ENCODE results near the gene CMSS1. TPM values are rescaled to one million over a fixed set of nuclear protein-coding genes. Genes with fewer than 3 reads are reported as not detected.
"Not testable (repeated sequence)": the region's sequence is repeated elsewhere in the genome, so short reads cannot be mapped to it uniquely, and the experiment has no call there.

The CMSS1 gene
- total RNA-seq, 1 experiment from 2014 or later: 77.8 TPM

GRCh38 chr3:100198579-100199269 is 381.1 kb downstream of the CMSS1 start:
- no peak for DNase-seq (ENCODE audit: extremely low read depth, low read depth)

GRCh38 chr3:100205171-100205570 is 387.5 kb downstream of the CMSS1 start:
- no peak for DNase-seq (ENCODE audit: extremely low read depth, low read depth)

GRCh38 chr3:100206687-100207086 is 389.0 kb downstream of the CMSS1 start:
- DNase-seq (ENCODE audit: extremely low read depth, low read depth): no peak

- no peak for DNase-seq (ENCODE audit: extremely low read depth, low read depth)
Measured at GRCh38 chr3:100207886-100208285, 390.2 kb downstream of the CMSS1 start.

GRCh38 chr3:100209169-100209568 is 391.5 kb downstream of the CMSS1 start:
- no peak for DNase-seq (ENCODE audit: extremely low read depth, low read depth)

GRCh38 chr3:100209948-100210771 is 392.5 kb downstream of the CMSS1 start:
- no peak for DNase-seq (ENCODE audit: extremely low read depth, low read depth)

GRCh38 chr3:100210772-100211135 is 393.1 kb downstream of the CMSS1 start:
- DNase-seq (ENCODE audit: extremely low read depth, low read depth): no peak

GRCh38 chr3:100213891-100214573 is 396.4 kb downstream of the CMSS1 start:
- no peak for DNase-seq (ENCODE audit: extremely low read depth, low read depth)

- DNase-seq (ENCODE audit: extremely low read depth, low read depth): no peak
Measured at GRCh38 chr3:100214574-100214964, 396.9 kb downstream of the CMSS1 start.

- DNase-seq (ENCODE audit: extremely low read depth, low read depth): no peak
Measured at GRCh38 chr3:100216713-100217112, 399.1 kb downstream of the CMSS1 start.

GRCh38 chr3:100221159-100221558 is 403.5 kb downstream of the CMSS1 start:
- DNase-seq (ENCODE audit: extremely low read depth, low read depth): no peak

GRCh38 chr3:100225193-100225592 is 407.5 kb downstream of the CMSS1 start:
- DNase-seq (ENCODE audit: extremely low read depth, low read depth): no peak

GRCh38 chr3:100225883-100226282 is 408.2 kb downstream of the CMSS1 start:
- no peak for DNase-seq (ENCODE audit: extremely low read depth, low read depth)

GRCh38 chr3:100226712-100227429 is 409.2 kb downstream of the CMSS1 start:
- no peak for DNase-seq (ENCODE audit: extremely low read depth, low read depth)

GRCh38 chr3:100227511-100227921 is 409.9 kb downstream of the CMSS1 start:
- no peak for DNase-seq (ENCODE audit: extremely low read depth, low read depth)

GRCh38 chr3:100228247-100228646 is 410.6 kb downstream of the CMSS1 start:
- DNase-seq (ENCODE audit: extremely low read depth, low read depth): no peak

GRCh38 chr3:100229188-100229587 is 411.5 kb downstream of the CMSS1 start:
- not testable (repeated sequence) for DNase-seq (ENCODE audit: extremely low read depth, low read depth)

- no peak for DNase-seq (ENCODE audit: extremely low read depth, low read depth)
Measured at GRCh38 chr3:100230710-100231109, 413.0 kb downstream of the CMSS1 start.
